HepG2 (cell line): Measurements from ENCODE around the gene CADM4. TPM values are rescaled to one million over a fixed set of nuclear protein-coding genes. Genes with fewer than 3 reads are reported as not detected.
A peak's percentile ranks its signal among the peaks of the same experiment; 100 is the strongest.

ENCODE experiments used
- ATAC-seq: fragments of 200-7000 bp; cut with Tn5 transposase; 3 replicates; pipeline ENCODE4 v1.9.1; 2020; ENCODE audit warnings: mild to moderate bottlenecking, moderate library complexity
- BruUV-seq: library from RNA; stranded (reverse); fragments of 400-500 nt; replicated peaks from 2 replicates; lab custom pipeline; 2021; lab: Mats Ljungman, UMichigan
- CTCF ChIA-PET: fragments of 300-600 bp; formaldehyde crosslinking; extraction: SDS; loops from one replicate; lab custom pipeline; 2021; ENCODE audit warnings: low total read pairs, inconsistent platforms, low intra/inter-chr PET ratio; lab: Yijun Ruan, JAX
- POLR2A ChIA-PET: fragments of 350-600 bp; sonication (Branson Sonifier 250); formaldehyde crosslinking; loops from one replicate; lab custom pipeline; 2020; ENCODE audit warnings: antibody characterized with exemption, inconsistent platforms; lab: Yijun Ruan, JAX
- DNase-seq: peaks from one replicate; pipeline ENCODE4 v3.0.0-alpha.2; 2015; ENCODE audit warnings: low spot score
- FAIRE-seq: peaks from 3 replicates; lab custom pipeline; 2011; peaks lifted over from hg19 to GRCh38; lab: Jason Lieb, UNC
- H2AFZ ChIP-seq: one replicate; pipeline ENCODE4 v1.6.1; 2011; ENCODE audit warnings: low read length, inconsistent platforms
- H3K27ac ChIP-seq: fragments of 300-600 bp; 3 replicates; pipeline ENCODE4 v1.8.0; 2011; ENCODE audit warnings: mixed run types, mild to moderate bottlenecking, mixed read lengths, low read length, inconsistent platforms; ENCODE audit not compliant: insufficient read depth; ENCODE audit errors: extremely low read length
- H3K27me3 ChIP-seq, 2 experiments: fragments of 200-600 bp in 1 of 2; 2 replicates in 1 of 2; 3 replicates in 1 of 2; pipeline versions ENCODE4 v1.6.0 to v1.8.0; 2011; ENCODE audit warnings: low read length in 2 of 2, mild to moderate bottlenecking in 2 of 2, moderate library complexity in 2 of 2, inconsistent platforms in 1 of 2; ENCODE audit not compliant: insufficient read depth in 2 of 2, control insufficient read depth in 1 of 2
- H3K36me3 ChIP-seq, 2 experiments: fragments of 200-600 bp in 1 of 2; replicated peaks in 1 of 2; 2 replicates in 1 of 2; 3 replicates in 1 of 2; pipeline versions ENCODE4 v1.5.1 to v1.8.0; 2011; ENCODE audit warnings: low read length in 2 of 2, inconsistent platforms in 1 of 2; ENCODE audit not compliant: insufficient read depth in 2 of 2, control insufficient read depth in 1 of 2
- H3K4me1 ChIP-seq: 2 replicates; pipeline ENCODE4 v1.5.1; 2012; ENCODE audit warnings: low read length, inconsistent platforms; ENCODE audit not compliant: insufficient read depth
- H3K4me2 ChIP-seq: 2 replicates; pipeline ENCODE4 v1.6.0; 2011; ENCODE audit warnings: low read depth, low read length, inconsistent platforms
- H3K4me3 ChIP-seq, 3 experiments: fragments of 200-600 bp in 1 of 3; sonication (generic), shearing (Covaris generic) in 1 of 3; replicated peaks in 1 of 3; 2 replicates each; pipeline ENCODE4 v1.5.1; 2011 to 2016; ENCODE audit warnings: low read length in 3 of 3, inconsistent platforms in 2 of 3, low read depth in 2 of 3, mild to moderate bottlenecking in 2 of 3, control low read depth in 1 of 3, mixed read lengths in 1 of 3; ENCODE audit not compliant: insufficient read depth in 1 of 3
- H3K79me2 ChIP-seq: one replicate; pipeline ENCODE4 v1.6.1; 2011; ENCODE audit warnings: low read length, inconsistent platforms; ENCODE audit not compliant: insufficient read depth
- H3K9ac ChIP-seq: 2 replicates; pipeline ENCODE4 v1.6.0; 2011; ENCODE audit warnings: mild to moderate bottlenecking, low read depth, low read length, inconsistent platforms; ENCODE audit not compliant: insufficient read depth
- H3K9me3 ChIP-seq: 2 replicates; pipeline ENCODE4 v1.5.1; 2012; ENCODE audit warnings: mild to moderate bottlenecking, low read length
- H4K20me1 ChIP-seq: 2 replicates; pipeline ENCODE4 v1.6.0; 2011; ENCODE audit warnings: inconsistent platforms, mild to moderate bottlenecking, low read length, moderate library complexity; ENCODE audit not compliant: insufficient read depth
- ATAD3A ChIP-seq: sonication (generic); formaldehyde crosslinking; IDR thresholded peaks from 2 replicates; pipeline ENCODE4 v1.4.0; 2020; ENCODE audit warnings: missing genetic modification reagents
- CAMTA2 ChIP-seq: sonication (generic); formaldehyde crosslinking; IDR thresholded peaks from 2 replicates; pipeline ENCODE4 v1.4.0; 2020; ENCODE audit warnings: mild to moderate bottlenecking, missing genetic modification reagents, borderline replicate concordance
- ELF1 ChIP-seq: sonication (generic); formaldehyde crosslinking; IDR thresholded peaks from 2 replicates; pipeline ENCODE4 v1.4.0; 2020; ENCODE audit warnings: missing genetic modification reagents
- NPAS2 ChIP-seq: sonication (generic); formaldehyde crosslinking; IDR thresholded peaks from 2 replicates; pipeline ENCODE4 v1.8.0; 2022; ENCODE audit warnings: mild to moderate bottlenecking, missing genetic modification reagents, borderline replicate concordance
- NR2F1 ChIP-seq, 2 experiments: fragments of 450-650 bp in 1 of 2; formaldehyde crosslinking in 1 of 2; IDR thresholded peaks; 2 replicates each; pipeline versions ENCODE4 v1.5.0 to v1.6.1; 2016 to 2020; ENCODE audit warnings: mild to moderate bottlenecking in 1 of 2, missing compliant biosample characterization in 1 of 2, missing genetic modification reagents in 1 of 2, moderate library complexity in 1 of 2
- PRPF4 ChIP-seq: fragments of 200-400 bp; formaldehyde crosslinking; IDR thresholded peaks from 2 replicates; pipeline ENCODE4 v1.6.1; 2016; ENCODE audit warnings: low read length, low read depth; ENCODE audit not compliant: poor library complexity, severe bottlenecking
- RAD21 ChIP-seq: fragments of 450-650 bp; formaldehyde crosslinking; IDR thresholded peaks from 2 replicates; pipeline ENCODE4 v1.5.0; 2020; ENCODE audit warnings: mild to moderate bottlenecking
- ZC3H13 ChIP-seq: sonication (generic); formaldehyde crosslinking; IDR thresholded peaks from 2 replicates; pipeline ENCODE4 v1.8.1; 2023; ENCODE audit warnings: mild to moderate bottlenecking, missing genetic modification reagents, moderate library complexity
- ZMAT3 ChIP-seq: sonication (generic); formaldehyde crosslinking; conservative IDR thresholded peaks from 2 replicates; pipeline ENCODE4 v1.7.0; 2021; ENCODE audit warnings: missing genetic modification reagents
- ZNF251 ChIP-seq: sonication (generic); formaldehyde crosslinking; IDR thresholded peaks from 2 replicates; pipeline ENCODE4 v1.9.0; 2021; ENCODE audit warnings: mild to moderate bottlenecking, missing genetic modification reagents
- ZNF292 ChIP-seq: sonication (generic); formaldehyde crosslinking; IDR thresholded peaks from 2 replicates; pipeline ENCODE4 v1.8.1; 2022; ENCODE audit warnings: mild to moderate bottlenecking, low read depth, missing genetic modification reagents, borderline replicate concordance
- ZNF333 ChIP-seq: sonication (generic); formaldehyde crosslinking; IDR thresholded peaks from 2 replicates; pipeline ENCODE4 v1.4.0; 2020; ENCODE audit warnings: mild to moderate bottlenecking, missing genetic modification reagents, borderline replicate concordance
- ZNF441 ChIP-seq: sonication (generic); formaldehyde crosslinking; IDR thresholded peaks from 2 replicates; pipeline ENCODE4 v1.7.0; 2021; ENCODE audit warnings: missing genetic modification reagents, borderline replicate concordance
- ZNF737 ChIP-seq: sonication (generic); formaldehyde crosslinking; IDR thresholded peaks from 2 replicates; pipeline ENCODE4 v1.5.0; 2020; ENCODE audit warnings: missing genetic modification reagents, mild to moderate bottlenecking, borderline replicate concordance
- ZNF776 ChIP-seq: sonication (generic); formaldehyde crosslinking; IDR thresholded peaks from 2 replicates; pipeline ENCODE4 v1.4.0; 2020; ENCODE audit warnings: mild to moderate bottlenecking, missing genetic modification reagents
- WGBS: methylation state at CpG from one replicate; pipeline ENCODE4 v1.1.6; 2017; ENCODE audit warnings: low lambda C conversion rate; 5-methylcytosine and 5-hydroxymethylcytosine counted together
- in situ Hi-C: cut with HindIII; loops from 2 replicates; pipeline ENCODE4 v1.10.0; 2017; ENCODE audit warnings: low pct_unique_long_range_greater_than_20kb; ENCODE audit not compliant: extremely low pct_ligation_motif_present
- intact Hi-C: fragments of 100-400 bp; cut with micrococcal nuclease; formaldehyde crosslinking; loops from one replicate; pipeline ENCODE4 v1.10.0; 2022; ENCODE audit not compliant: unreplicated experiment
- polyA plus RNA-seq, 8 experiments: library from polyadenylated mRNA; depleted of rRNA in 3 of 8; stranded (reverse) in 7 of 8; unstranded in 1 of 8; fragments of >200 nt; fragmentation: Illumina TruSeq in 4 of 8; extraction: Trizol in 4 of 8; gene quantifications; 2 replicates each; pipeline versions ENCODE4 v1.2.1 to v1.2.3, GENCODE V29; 2011 to 2016; ENCODE audit warnings: low read depth in 4 of 8, missing spikeins in 1 of 8, mixed read lengths in 1 of 8; ENCODE audit not compliant: insufficient read depth in 1 of 8
- total RNA-seq, 5 experiments: library from RNA; depleted of rRNA; stranded (reverse); fragments of >200 nt; fragmentation: Illumina TruSeq; extraction: Trizol; gene quantifications; 2 replicates each; pipeline ENCODE4 v1.2.3, GENCODE V29; 2016; ENCODE audit warnings: low read depth in 1 of 5
- TF ChIP-seq, protein P1 (sequence below): sonication (generic); formaldehyde crosslinking; IDR thresholded peaks from 2 replicates; pipeline ENCODE4 v1.5.1; 2020; ENCODE audit warnings: mild to moderate bottlenecking, missing genetic modification reagents, moderate library complexity
- TF ChIP-seq, protein P2 (sequence below): sonication (generic); formaldehyde crosslinking; IDR thresholded peaks from 2 replicates; pipeline ENCODE4 v1.8.1; 2023; ENCODE audit warnings: mild to moderate bottlenecking, missing genetic modification reagents, borderline replicate concordance
- TF ChIP-seq, protein P3 (sequence below): sonication (generic); formaldehyde crosslinking; IDR thresholded peaks from 2 replicates; pipeline ENCODE4 v1.4.0; 2020; ENCODE audit warnings: low read depth, mild to moderate bottlenecking, missing genetic modification reagents
- TF ChIP-seq, protein P4 (sequence below): sonication (generic); formaldehyde crosslinking; IDR thresholded peaks from 2 replicates; pipeline ENCODE4 v1.4.0; 2020; ENCODE audit warnings: low read depth, mild to moderate bottlenecking, missing genetic modification reagents
- TF ChIP-seq, protein P5 (sequence below): sonication (generic); formaldehyde crosslinking; IDR thresholded peaks from 2 replicates; pipeline ENCODE4 v1.4.0; 2020; ENCODE audit warnings: mild to moderate bottlenecking, missing genetic modification reagents

Gene CADM4
- total and polyA plus RNA-seq, 2 of the 13 experiments (the other 11 are each of a cell fraction or from before 2014, with no cell fraction given) = 8.5 to 16.0 TPM

DNA sequence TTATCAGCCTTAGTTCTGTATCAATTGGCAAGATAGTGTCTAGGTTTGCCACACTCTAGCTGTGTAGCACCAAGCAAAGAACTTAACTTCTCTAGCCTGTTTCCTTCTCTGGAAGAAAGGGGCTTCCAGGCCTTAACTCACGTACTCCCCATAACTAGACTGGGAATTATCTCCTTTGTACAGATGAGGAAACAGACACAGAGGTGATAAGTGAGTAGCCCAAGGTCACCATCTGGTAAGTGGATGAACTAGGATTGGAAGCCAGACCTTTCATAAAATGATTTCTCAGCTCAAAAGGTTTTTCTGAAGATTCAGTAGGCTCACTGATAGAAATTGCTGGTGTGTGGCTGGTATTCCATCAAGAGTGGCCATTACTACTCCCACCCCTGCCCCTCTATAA, 23.3 kb downstream of the CADM4 start:
- in situ Hi-C loops = no loop called here
- peaks cover 14% of the 10 kb centered on the region for H3K79me2 ChIP-seq
- 80% methylated on average over 1 of the region's 1 CpG for WGBS

DNA sequence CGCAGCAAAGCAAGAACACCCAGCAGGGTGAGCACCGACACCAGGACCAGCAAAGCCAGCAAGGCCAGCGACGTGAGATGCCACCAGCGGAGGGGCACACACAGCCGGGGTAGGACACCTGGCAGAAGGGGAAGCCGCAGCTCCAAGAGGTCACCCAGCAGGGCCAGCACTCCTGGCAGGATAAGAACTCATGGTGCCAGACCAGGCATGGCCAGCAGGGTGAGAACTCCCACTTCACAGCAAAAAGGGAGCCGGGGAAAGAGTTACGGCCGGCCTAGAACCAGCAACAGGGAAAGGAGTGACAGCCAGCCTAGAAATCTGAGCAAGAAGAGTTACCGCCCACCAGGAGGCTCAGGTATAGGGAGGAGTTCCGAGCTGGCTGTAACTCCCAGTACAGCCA, 27.3 kb downstream of the CADM4 start:
- in situ Hi-C loops = no loop called here
- peaks cover 16 to 28% of the 10 kb centered on the region in 2 experiments; a peak in 4 of 5 replicates for H3K36me3 ChIP-seq
- WGBS = 98% methylated on average over 8 of the region's 12 CpGs
- H2AFZ ChIP-seq = no peak overlapping the region
- CTCF ChIA-PET = no interaction called here
- no peaks in the 10 kb centered on the region for H3K9me3 ChIP-seq
- DNase-seq (no peak), FAIRE-seq (no peak), ATAC-seq (peak; percentile 36; the same call in 2 of the 3 replicates)
- BruUV-seq = no TSS peak
- H3K4me1 ChIP-seq = no peaks in the 10 kb centered on the region
- H3K4me2 ChIP-seq = no peak overlapping the region
- H4K20me1 ChIP-seq = no peaks in the 10 kb centered on the region
- peaks cover 3% of the 10 kb centered on the region for H3K79me2 ChIP-seq
- no peak overlapping the region for H3K4me3 ChIP-seq
- POLR2A ChIA-PET = no interaction called here
- no peak overlapping the region for H3K27ac ChIP-seq
- H3K27me3 ChIP-seq = no peaks in the 10 kb centered on the region
- no peak overlapping the region for H3K9ac ChIP-seq
- intact Hi-C loops = no loop called here
- no peak for TF ChIP-seq ATAD3A (CRISPR knock-in tag)
- TF ChIP-seq PRPF4 = no peak
- no peak for TF ChIP-seq ZNF441 (CRISPR knock-in tag)
- TF ChIP-seq NPAS2 = no peak
- TF ChIP-seq ZNF333 (CRISPR knock-in tag) = no peak
- TF ChIP-seq ZNF776 (CRISPR knock-in tag) = no peak
- TF ChIP-seq, protein P1, sequence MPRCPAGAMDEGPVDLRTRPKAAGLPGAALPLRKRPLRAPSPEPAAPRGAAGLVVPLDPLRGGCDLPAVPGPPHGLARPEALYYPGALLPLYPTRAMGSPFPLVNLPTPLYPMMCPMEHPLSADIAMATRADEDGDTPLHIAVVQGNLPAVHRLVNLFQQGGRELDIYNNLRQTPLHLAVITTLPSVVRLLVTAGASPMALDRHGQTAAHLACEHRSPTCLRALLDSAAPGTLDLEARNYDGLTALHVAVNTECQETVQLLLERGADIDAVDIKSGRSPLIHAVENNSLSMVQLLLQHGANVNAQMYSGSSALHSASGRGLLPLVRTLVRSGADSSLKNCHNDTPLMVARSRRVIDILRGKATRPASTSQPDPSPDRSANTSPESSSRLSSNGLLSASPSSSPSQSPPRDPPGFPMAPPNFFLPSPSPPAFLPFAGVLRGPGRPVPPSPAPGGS (CRISPR knock-in tag) = no peak
- TF ChIP-seq, protein P2, sequence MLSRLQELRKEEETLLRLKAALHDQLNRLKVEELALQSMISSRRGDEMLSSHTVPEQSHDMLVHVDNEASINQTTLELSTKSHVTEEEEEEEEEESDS (CRISPR knock-in tag) = no peak
- TF ChIP-seq, protein P3, sequence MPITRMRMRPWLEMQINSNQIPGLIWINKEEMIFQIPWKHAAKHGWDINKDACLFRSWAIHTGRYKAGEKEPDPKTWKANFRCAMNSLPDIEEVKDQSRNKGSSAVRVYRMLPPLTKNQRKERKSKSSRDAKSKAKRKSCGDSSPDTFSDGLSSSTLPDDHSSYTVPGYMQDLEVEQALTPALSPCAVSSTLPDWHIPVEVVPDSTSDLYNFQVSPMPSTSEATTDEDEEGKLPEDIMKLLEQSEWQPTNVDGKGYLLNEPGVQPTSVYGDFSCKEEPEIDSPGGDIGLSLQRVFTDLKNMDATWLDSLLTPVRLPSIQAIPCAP (CRISPR knock-in tag) = no peak
- TF ChIP-seq, protein P4, sequence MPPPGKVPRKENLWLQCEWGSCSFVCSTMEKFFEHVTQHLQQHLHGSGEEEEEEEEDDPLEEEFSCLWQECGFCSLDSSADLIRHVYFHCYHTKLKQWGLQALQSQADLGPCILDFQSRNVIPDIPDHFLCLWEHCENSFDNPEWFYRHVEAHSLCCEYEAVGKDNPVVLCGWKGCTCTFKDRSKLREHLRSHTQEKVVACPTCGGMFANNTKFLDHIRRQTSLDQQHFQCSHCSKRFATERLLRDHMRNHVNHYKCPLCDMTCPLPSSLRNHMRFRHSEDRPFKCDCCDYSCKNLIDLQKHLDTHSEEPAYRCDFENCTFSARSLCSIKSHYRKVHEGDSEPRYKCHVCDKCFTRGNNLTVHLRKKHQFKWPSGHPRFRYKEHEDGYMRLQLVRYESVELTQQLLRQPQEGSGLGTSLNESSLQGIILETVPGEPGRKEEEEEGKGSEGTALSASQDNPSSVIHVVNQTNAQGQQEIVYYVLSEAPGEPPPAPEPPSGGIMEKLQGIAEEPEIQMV (CRISPR knock-in tag) = no peak

More for the DNA sequence above, 23.3 kb downstream of the CADM4 start:
- no TSS peak for BruUV-seq
- H3K27me3 ChIP-seq = no peaks in the 10 kb centered on the region
- H3K36me3 ChIP-seq = peaks cover 9 to 22% of the 10 kb centered on the region in 2 experiments; a peak in 4 of 5 replicates
- no peak overlapping the region for H3K9ac ChIP-seq
- no peak for DNase-seq
- H2AFZ ChIP-seq = no peak overlapping the region
- peaks cover 24% of the 10 kb centered on the region for H3K4me1 ChIP-seq
- TF ChIP-seq NR2F1 (CRISPR knock-in tag; IDR thresholded peaks at IDR 0.05) = no peak
- TF ChIP-seq ZNF737 (CRISPR knock-in tag) = no peak
- TF ChIP-seq RAD21 (CRISPR knock-in tag) = no peak
- TF ChIP-seq, protein P5, sequence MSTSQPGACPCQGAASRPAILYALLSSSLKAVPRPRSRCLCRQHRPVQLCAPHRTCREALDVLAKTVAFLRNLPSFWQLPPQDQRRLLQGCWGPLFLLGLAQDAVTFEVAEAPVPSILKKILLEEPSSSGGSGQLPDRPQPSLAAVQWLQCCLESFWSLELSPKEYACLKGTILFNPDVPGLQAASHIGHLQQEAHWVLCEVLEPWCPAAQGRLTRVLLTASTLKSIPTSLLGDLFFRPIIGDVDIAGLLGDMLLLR (CRISPR knock-in tag) = no peak
- no peak for TF ChIP-seq ELF1
- no peak for TF ChIP-seq ZMAT3 (CRISPR knock-in tag)
- TF ChIP-seq ZC3H13 (CRISPR knock-in tag) = no peak
- TF ChIP-seq CAMTA2 (CRISPR knock-in tag) = no peak
- TF ChIP-seq ZNF251 (CRISPR knock-in tag) = no peak
- no peak for TF ChIP-seq ZNF292 (CRISPR knock-in tag)
- ChIA-PET CTCF (no interaction called here), POLR2A (no interaction called here)
- no peak overlapping the region for H3K27ac ChIP-seq
- intact Hi-C loops = no loop called here
- no peaks in the 10 kb centered on the region for H3K9me3 ChIP-seq
- FAIRE-seq = no peak
- ATAC-seq = no peak
- H4K20me1 ChIP-seq = no peaks in the 10 kb centered on the region
- no peak overlapping the region for H3K4me3 ChIP-seq
- no peak overlapping the region for H3K4me2 ChIP-seq
